ENCODE results near the gene RAB34. TPM values are rescaled to one million over a fixed set of nuclear protein-coding genes. Genes with fewer than 3 reads are reported as not detected.
"Not testable (repeated sequence)": the region's sequence is repeated elsewhere in the genome, so short reads cannot be mapped to it uniquely, and the experiment has no call there.

Gene RAB34
- total RNA-seq, 1 experiment from 2014 or later = 105 TPM

DNA sequence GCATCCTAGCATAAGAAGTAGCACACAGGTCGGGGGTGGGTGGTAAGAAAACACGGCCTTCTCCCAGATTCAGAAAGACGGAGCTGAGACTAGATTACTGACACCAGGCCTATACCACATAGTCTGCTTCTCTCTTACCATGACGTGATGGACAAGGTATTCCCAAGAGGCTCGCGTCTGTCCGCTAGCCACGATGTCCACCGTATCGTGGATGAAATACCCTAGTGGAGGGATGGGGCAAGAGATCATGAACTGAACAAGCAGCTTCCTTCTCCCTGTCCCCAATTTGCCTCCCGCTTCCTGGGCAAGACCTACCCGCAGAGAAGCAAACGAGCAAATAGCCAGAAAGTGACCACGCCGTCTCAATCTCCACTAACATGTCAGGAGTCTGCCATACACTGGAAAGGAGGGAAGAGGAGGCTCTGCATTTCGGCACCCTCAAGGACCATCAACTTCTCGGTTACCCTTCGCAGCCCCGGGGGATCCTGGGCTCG is 7.5 kb upstream of the RAB34 start:
- peak overlapping the region; percentile 87 for H3K27ac Mint-ChIP-seq (ENCODE audit: low read depth, unreplicated experiment)
- CTCF ChIA-PET = interaction anchor here (0.6 to 9.2 kb wide), 5 partner anchors 13 to 392 kb away, joined by 3 to 365 read pairs (median 4); partner anchors contain the start of genes PROCA1 and TRAF4
- H3K4me1 Mint-ChIP-seq (ENCODE audit: insufficient read depth, unreplicated experiment) = peaks cover 27% of the 10 kb centered on the region
- peak overlapping the region; percentile 91 for H3K4me3 Mint-ChIP-seq (ENCODE audit: unreplicated experiment)
- intact Hi-C loops (cut with micrococcal nuclease) = no loop called here
- H3K27me3 Mint-ChIP-seq (ENCODE audit: insufficient read depth, unreplicated experiment) = no peaks in the 10 kb centered on the region
- no peaks in the 10 kb centered on the region for H3K9me3 Mint-ChIP-seq (ENCODE audit: unreplicated experiment)
- TSS peak; percentile 35 for BruUV-seq (replicated peaks)
- TF ChIP-seq, protein P1, sequence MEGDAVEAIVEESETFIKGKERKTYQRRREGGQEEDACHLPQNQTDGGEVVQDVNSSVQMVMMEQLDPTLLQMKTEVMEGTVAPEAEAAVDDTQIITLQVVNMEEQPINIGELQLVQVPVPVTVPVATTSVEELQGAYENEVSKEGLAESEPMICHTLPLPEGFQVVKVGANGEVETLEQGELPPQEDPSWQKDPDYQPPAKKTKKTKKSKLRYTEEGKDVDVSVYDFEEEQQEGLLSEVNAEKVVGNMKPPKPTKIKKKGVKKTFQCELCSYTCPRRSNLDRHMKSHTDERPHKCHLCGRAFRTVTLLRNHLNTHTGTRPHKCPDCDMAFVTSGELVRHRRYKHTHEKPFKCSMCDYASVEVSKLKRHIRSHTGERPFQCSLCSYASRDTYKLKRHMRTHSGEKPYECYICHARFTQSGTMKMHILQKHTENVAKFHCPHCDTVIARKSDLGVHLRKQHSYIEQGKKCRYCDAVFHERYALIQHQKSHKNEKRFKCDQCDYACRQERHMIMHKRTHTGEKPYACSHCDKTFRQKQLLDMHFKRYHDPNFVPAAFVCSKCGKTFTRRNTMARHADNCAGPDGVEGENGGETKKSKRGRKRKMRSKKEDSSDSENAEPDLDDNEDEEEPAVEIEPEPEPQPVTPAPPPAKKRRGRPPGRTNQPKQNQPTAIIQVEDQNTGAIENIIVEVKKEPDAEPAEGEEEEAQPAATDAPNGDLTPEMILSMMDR (IDR thresholded peaks at IDR 0.05; ENCODE audit: unreplicated experiment) = no peak
- DNase-seq (ENCODE audit: unreplicated experiment) = peak; percentile 71
- POLR2A ChIA-PET = interaction anchor here (0.7 to 18.0 kb wide), 25 partner anchors 10 to 867 kb away, joined by 3 to 1135 read pairs (median 5); partner anchors contain the start of genes BLTP2, DHRS13, FAM222B and FLOT2
- H3K36me3 Mint-ChIP-seq (ENCODE audit: insufficient read depth, unreplicated experiment) = peaks cover 70% of the 10 kb centered on the region

DNA sequence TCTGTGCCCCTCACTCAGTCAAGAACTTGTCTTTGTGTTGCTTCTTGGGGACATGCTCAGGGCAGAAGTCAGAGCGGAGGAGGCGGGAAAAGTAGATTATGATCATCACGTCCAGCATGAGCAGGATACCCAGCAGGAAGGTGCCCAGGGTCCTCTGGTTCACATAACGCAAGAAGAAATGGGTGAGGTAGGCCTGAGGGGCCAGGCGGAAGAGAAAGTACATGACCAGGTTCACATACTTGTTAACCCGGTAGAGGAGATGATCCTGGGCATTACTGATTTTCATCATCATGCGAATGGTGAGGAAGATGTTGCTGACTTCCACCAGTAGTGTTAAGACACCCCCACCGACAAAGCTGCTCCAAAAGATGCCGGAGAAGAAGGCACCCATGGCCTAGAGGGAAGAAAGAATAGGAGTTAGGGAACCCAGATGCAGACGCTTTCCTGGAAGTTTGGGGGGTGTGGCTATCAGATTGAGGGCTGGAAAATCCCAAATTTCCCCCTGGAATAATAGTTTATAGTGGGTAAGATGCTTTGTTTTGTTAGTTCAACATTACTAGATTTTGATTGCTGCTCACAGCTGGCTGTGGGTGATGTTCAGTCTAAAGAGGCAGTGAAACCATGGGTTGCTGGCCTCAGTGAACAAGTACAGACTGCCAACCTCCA is 7.0 kb upstream of the RAB34 start:
- Mint-ChIP-seq H3K4me1 (ENCODE audit: insufficient read depth, unreplicated experiment) (peaks cover 24% of the 10 kb centered on the region), H3K27me3 (ENCODE audit: insufficient read depth, unreplicated experiment) (no peaks in the 10 kb centered on the region), H3K27ac (ENCODE audit: low read depth, unreplicated experiment) (peak overlapping the region; percentile 87), H3K4me3 (ENCODE audit: unreplicated experiment) (peak overlapping the region; percentile 91), H3K36me3 (ENCODE audit: insufficient read depth, unreplicated experiment) (peaks cover 75% of the 10 kb centered on the region), H3K9me3 (ENCODE audit: unreplicated experiment) (no peaks in the 10 kb centered on the region)
- CTCF ChIA-PET = interaction anchor here (0.7 to 9.2 kb wide), 3 partner anchors 13 to 224 kb away, joined by 4 to 365 read pairs (median 4); partner anchors contain the start of genes PROCA1 and TRAF4
- intact Hi-C loops (cut with micrococcal nuclease) = no loop called here
- BruUV-seq (replicated peaks) = no TSS peak
- DNase-seq (ENCODE audit: unreplicated experiment) = no peak
- POLR2A ChIA-PET = interaction anchor here (0.6 to 18.0 kb wide), 22 partner anchors 9 to 226 kb away, joined by 3 to 1135 read pairs (median 5); partner anchors contain the start of genes BLTP2, DHRS13, FAM222B and FLOT2
- TF ChIP-seq, protein P1 (IDR thresholded peaks at IDR 0.05; ENCODE audit: unreplicated experiment) = no peak

DNA sequence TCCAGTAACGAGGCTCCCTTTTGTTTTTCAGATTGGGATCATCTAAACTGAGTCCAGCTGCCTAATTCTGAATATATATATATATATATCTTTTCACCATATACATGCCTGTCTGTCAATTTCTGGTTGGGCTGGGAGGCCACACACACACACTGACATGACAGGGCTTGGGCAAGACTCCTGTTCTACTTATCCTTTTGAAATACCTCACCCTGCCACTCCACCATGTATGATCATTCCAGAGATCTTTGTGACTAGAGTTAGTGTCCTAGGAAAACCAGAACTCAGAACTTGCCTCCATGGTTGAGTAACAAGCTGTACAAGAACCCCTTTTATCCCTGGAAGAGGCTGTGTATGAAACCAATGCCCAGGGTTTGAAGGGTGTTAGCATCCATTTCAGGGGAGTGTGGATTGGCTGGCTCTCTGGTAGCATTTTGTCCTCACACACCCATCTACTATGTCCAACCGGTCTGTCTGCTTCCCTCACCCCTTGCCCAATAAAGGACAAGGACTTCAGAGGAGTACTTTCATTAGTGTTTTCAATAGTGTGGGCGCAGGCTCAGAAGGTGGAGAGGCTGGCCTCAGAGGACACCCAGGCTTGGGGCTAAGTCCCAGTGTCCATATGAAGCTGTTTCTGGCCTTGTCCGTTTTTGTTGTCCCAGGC is 6.3 kb upstream of the RAB34 start:
- intact Hi-C loops (cut with micrococcal nuclease); BruUV-seq (replicated peaks); H3K27me3 Mint-ChIP-seq (ENCODE audit: insufficient read depth, unreplicated experiment); DNase-seq (ENCODE audit: unreplicated experiment); H3K9me3 Mint-ChIP-seq (ENCODE audit: unreplicated experiment): not testable (repeated sequence)
- Mint-ChIP-seq H3K4me3 (ENCODE audit: unreplicated experiment) (peak overlapping the region; percentile 91), H3K36me3 (ENCODE audit: insufficient read depth, unreplicated experiment) (peaks cover 77% of the 10 kb centered on the region), H3K27ac (ENCODE audit: low read depth, unreplicated experiment) (peak overlapping the region; percentile 87), H3K4me1 (ENCODE audit: insufficient read depth, unreplicated experiment) (peaks cover 26% of the 10 kb centered on the region)
- ChIA-PET POLR2A (interaction anchor here (0.6 to 18.0 kb wide), 12 partner anchors 13 to 227 kb away, joined by 3 to 1135 read pairs (median 9); partner anchors contain the start of genes BLTP2, DHRS13, FLOT2 and PHF12), CTCF (interaction anchor here (0.6 to 9.2 kb wide), 2 partner anchors 24 to 157 kb away, joined by 3 to 365 read pairs; partner anchors contain the start of gene TRAF4)

DNA sequence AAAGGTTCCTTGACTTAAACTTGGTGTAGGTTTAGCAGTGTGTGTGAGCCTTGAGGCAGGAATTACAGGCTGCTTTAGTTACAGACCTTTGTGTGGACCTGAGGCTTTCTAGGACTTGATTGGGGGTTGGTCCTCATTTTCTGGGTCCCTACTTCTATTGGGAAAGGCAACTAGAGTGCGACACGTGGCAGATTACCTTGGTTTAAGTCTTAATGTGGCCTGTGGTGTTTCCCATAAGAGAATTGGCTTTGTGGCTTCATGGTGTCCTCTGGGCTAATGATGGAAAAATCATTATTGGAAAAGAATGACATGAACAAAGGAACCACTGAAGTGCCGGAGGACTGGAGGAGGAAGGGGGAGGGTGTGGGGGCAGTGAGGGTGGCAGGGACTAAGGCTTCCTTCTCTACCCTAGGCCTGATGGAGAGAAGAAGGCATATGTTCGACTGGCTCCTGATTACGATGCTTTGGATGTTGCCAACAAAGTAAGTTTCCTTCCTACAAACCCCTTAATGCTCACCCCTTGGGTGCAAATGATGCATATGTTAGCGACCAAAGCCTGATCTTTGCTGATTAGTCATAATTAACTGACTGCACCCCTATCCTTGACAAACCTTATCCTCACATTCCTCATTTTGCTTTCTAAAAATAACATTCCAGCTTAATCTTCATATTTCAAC is 5.6 kb upstream of the RAB34 start:
- peak overlapping the region; percentile 91 for H3K4me3 Mint-ChIP-seq (ENCODE audit: unreplicated experiment)
- TF ChIP-seq, protein P1 (IDR thresholded peaks at IDR 0.05; ENCODE audit: unreplicated experiment) = no peak
- intact Hi-C loops (cut with micrococcal nuclease) = no loop called here
- ChIA-PET POLR2A (interaction anchor here (0.7 to 18.0 kb wide), 8 partner anchors 24 to 227 kb away, joined by 3 to 1135 read pairs (median 14); partner anchors contain the start of genes BLTP2, DHRS13, PHF12 and SDF2), CTCF (interaction anchor here (0.6 to 9.2 kb wide), 2 partner anchors 24 to 156 kb away, joined by 3 to 365 read pairs; partner anchors contain the start of gene TRAF4)
- no TSS peak for BruUV-seq (replicated peaks)
- H3K9me3 Mint-ChIP-seq (ENCODE audit: unreplicated experiment) = no peaks in the 10 kb centered on the region
- peaks cover 31% of the 10 kb centered on the region for H3K4me1 Mint-ChIP-seq (ENCODE audit: insufficient read depth, unreplicated experiment)
- H3K27ac Mint-ChIP-seq (ENCODE audit: low read depth, unreplicated experiment) = no peak overlapping the region
- no peak for DNase-seq (ENCODE audit: unreplicated experiment)
- no peaks in the 10 kb centered on the region for H3K27me3 Mint-ChIP-seq (ENCODE audit: insufficient read depth, unreplicated experiment)
- peaks cover 81% of the 10 kb centered on the region for H3K36me3 Mint-ChIP-seq (ENCODE audit: insufficient read depth, unreplicated experiment)
